GM23248 (cell line): Measurements from ENCODE around the gene GXYLT2.

Experiments used
- EZH2 ChIP-seq: fragments of 200-600 bp; sonication (generic); IDR thresholded peaks from 2 replicates; pipeline ENCODE4 v1.6.1; 2018; ENCODE audit warnings: antibody characterized with exemption, mild to moderate bottlenecking; ENCODE audit not compliant: insufficient read depth, poor library complexity, severe bottlenecking
- EZH2phosphoT487 ChIP-seq: fragments of 200-600 bp; sonication (generic); IDR thresholded peaks from 2 replicates; pipeline ENCODE4 v1.6.1; 2018; ENCODE audit warnings: antibody characterized with exemption, moderate library complexity, mild to moderate bottlenecking, low read depth; ENCODE audit not compliant: insufficient read depth

GRCh38 chr3:72959336-72959735 is 71.5 kb downstream of the GXYLT2 start:
- TF ChIP-seq EZH2 (no peak), EZH2phosphoT487 (no peak)
